ENCODE results near the gene CFAP54.

DNA sequence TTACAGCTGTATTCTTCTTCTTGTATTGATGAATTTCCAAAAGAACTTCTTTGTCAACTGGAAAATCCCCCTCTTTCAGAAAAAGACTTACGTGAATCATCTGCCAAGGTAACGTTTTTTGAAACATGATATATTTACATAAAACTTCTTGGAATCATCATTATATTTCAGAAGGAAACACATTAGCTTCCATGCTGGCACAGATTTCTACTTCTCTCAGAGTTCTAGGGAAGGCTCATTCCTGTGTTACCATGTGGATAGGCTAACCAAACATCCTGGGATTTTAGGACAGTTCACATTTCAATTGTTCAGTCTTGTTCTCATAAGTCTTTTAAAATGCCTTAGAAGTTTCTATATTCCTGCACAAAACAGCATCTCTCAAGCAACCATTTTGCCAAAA, 297.4 kb downstream of the CFAP54 start:
- TF ChIP-seq, protein P1, sequence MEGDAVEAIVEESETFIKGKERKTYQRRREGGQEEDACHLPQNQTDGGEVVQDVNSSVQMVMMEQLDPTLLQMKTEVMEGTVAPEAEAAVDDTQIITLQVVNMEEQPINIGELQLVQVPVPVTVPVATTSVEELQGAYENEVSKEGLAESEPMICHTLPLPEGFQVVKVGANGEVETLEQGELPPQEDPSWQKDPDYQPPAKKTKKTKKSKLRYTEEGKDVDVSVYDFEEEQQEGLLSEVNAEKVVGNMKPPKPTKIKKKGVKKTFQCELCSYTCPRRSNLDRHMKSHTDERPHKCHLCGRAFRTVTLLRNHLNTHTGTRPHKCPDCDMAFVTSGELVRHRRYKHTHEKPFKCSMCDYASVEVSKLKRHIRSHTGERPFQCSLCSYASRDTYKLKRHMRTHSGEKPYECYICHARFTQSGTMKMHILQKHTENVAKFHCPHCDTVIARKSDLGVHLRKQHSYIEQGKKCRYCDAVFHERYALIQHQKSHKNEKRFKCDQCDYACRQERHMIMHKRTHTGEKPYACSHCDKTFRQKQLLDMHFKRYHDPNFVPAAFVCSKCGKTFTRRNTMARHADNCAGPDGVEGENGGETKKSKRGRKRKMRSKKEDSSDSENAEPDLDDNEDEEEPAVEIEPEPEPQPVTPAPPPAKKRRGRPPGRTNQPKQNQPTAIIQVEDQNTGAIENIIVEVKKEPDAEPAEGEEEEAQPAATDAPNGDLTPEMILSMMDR (IDR thresholded peaks at IDR 0.05), result no peak
- no peak for TF ChIP-seq POLR2A (IDR thresholded peaks at IDR 0.05)

All from thyroid gland (tissue), 4 donors.